HG03575 (cell line): ENCODE measurements around the gene CACNA2D4.

Experiments
- ATAC-seq: cut with Tn5 transposase; IDR thresholded peaks from one replicate; pipeline ENCODE4 v1.9.1; 2021; ENCODE audit not compliant: unreplicated experiment, insufficient number of reproducible peaks, low FRiP score; ENCODE audit errors: extremely low read depth

Gene CACNA2D4

DNA sequence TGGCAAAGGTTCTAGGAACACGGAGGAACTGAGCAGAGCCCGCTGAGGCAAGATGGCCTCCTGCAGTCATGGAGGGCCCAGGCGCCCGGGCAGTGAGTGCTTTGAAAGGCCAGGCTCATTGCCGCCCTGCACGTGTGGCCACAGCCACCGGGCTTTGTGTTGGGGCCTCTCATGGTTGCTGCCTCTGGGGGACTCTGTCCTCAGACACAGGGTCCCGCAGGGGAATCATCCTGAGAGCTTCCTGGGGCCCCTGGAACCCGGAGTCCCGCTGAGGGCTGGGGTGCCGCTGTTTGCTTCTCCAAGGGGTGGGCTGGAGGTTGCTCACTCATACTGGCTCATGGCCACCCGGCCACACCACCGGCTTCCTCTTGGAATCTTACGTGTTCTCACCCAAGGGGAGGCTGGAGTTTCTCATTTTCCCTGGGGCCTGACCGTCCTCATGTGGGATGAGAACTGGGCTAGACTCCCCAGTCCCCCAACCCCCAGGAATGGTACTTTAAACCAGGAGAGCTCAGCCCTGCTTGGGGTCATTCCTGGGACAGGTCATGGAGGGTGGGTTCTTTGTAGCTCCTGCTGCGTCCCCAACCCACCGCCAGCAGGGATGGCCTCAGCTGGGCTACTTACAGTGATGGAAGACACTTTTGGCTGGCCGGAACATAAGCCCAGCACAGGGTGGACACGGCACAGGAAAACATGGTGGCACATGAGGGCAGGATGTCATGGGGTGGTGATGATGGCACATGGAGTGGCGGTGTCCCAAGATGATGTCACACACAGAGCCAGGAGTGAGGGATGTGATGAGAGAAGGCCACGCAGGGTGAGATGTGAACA lies 119.2 kb downstream of the CACNA2D4 start:
- ATAC-seq: no peak

DNA sequence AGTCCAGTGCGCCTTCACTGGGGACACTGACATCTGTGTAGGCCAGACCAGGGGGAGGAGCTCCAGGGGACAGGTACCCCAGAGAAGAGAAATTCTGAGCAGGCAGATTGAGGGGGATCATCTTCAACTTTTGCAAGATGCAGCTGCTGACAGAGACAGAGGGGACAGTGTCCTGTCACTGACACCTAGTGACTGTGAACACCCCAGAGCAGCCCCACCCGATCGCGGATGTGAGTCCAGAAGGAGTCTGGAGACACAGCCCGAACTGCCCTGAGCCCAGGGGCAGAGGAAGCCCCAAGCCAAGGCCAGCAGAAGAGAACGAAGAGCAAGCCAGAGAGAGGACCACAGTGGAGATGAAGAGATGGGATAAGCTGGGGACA lies 119.8 kb downstream of the CACNA2D4 start:
- ATAC-seq: no peak

DNA sequence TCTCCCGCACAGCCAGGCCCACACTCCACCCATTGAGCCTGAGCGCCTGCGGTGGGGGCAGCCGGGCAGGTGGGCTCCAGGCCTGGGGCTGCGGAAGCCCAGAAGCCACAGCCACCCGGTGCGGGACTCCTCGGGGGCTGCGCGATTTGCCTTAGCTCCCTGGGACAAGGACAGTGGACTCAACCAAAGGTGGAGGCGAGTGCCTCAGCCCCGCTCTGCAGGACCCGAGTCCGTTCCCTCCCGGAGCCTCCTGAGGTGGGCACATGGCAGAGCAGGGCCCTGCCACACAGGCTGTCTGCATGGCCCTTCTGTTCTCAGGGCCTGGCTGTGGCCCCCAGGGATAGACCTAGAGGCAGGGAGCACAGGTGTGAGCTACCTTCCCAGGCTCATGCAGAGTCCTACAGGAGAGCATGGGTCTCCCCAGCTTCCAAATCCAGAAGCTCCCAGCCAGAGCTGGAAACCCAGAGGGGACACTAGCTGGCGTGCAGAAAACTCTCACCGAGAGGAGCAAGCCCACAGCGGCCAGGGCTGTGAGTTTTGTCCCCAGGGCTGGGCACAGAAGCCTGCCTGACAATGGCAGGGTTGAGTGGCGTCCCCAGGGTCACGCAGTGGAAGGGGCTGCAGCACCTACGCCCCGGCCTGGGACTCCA lies 120.3 kb downstream of the CACNA2D4 start:
- ATAC-seq: no peak

DNA sequence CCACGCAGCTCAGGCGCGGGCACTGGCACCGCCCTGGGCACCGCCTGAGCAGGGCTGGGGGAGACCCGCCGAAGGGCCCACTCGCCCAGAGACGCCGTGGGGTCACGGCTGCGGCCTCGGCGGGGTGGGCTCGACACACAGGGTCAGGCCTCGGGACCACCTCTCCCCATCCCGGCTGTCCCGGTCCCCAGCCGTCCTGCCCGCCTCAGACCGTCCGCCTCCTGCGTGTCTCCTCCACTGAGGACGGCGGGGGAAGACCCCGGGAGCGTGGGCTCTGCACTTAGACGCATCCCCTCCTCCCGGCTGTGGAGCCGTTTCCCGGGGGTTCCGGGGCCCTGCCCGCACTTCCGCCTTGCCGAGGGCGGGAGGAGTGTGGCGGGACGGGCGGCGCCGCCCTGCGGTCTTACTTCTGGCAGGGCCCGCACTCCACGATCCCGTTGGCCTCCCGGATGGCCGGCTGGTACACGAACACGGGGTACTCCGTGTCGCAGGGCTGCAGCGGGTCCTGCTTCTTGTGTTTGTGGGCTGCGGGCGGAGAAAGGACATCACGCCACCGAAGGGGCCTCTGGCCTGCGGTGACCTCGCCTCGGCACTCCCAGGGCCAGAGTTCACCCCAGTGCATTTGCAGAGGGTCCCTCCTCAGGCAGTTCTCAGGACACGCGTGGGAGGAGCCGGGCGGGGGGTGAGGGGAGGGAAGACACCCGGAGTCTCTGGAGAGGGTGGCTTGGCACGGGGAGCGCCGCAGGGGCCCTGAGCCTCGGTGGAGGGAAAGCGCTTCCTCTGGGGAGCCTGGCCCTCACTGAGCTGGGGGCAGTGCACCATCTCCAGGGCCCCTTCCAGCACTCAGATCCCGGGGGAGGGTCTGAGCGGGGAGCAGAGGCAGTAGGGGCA lies 121.2 kb downstream of the CACNA2D4 start:
- ATAC-seq: no peak

DNA sequence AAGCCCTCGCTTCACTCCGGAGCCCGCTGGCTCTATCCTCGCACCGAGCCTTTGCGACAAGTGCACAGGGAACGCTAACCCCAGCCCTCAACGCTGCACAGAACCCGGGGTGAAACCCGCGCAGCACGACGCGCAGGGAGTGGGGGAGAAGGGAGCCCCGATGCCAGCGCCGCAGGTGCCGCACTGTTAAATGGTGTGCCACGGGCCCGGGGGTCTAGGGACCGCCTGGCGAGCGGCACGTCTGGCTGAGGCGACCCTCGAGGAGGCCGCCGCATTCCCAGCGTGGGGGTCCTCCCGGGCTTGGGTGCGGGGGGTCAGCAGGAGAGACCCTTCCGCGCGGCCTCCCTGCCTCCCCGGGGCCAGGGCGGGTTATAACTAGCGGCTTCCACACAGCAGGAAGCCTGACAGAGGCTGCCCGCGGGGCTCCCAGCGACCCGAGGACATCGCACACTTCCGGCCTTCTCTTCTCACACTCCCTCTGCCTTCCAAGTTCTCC lies 121.9 kb downstream of the CACNA2D4 start:
- ATAC-seq: no peak

DNA sequence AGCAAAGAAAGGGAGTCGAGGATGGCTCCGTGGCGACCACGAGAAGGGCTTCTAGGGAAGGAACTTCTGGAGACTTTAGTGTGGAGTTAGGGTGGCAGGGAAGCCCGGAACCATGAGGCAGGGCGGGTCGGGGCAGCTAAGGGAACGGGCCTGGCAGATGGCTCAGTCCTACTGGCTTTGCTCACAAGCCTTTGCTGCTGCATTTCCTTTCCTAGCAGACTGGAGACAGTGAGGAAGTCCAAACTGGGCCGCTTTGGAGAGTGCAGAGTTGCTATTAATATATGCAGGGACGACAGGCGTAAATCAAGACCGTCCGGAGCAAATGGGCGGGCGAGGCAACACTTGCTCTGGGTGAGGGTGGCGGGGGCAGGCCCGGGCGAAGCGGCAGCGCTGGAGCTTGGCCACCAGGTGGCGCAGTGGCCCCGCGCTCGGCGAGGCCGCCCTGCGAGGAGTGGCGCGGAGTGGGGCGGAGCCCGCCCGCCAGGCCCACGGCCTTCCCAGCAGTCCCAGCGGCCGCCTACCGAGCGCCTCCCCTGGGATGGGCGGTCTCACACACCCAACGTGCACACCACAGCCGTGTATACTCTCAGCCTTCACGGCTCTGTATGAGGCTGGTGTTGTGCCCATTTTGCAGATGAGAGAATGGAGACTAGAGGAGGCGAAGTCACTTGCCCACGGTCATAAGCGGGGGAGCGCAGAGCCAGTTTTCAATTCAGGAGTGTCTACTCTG lies 122.5 kb downstream of the CACNA2D4 start:
- ATAC-seq: no peak

DNA sequence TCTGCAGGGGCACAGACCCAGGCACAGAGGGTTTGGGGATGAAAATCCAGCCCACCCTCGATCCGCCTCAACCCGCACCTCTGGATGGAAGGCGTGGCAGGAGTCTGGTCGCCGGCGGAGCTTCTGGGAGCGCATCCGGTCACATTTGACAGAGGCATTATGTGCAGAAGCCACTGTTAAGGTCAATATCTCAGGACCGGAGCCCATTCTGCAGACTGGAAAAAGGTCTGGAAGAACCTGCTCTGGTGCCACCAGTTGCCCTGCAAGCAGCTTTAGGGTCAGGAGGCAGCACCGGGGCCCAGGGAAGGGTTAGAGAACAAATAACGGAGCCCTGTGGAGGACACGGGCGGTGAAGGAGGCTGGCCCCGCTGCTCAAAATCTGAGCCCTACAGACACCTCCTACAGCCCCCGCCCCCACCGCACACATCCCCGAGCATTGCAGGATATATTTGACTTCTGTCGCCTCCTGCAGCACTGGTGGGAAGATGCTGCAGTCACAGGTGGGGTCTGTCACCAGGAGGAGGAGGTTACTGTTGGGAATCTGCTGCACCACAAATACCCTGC lies 123.1 kb downstream of the CACNA2D4 start:
- ATAC-seq: no peak

DNA sequence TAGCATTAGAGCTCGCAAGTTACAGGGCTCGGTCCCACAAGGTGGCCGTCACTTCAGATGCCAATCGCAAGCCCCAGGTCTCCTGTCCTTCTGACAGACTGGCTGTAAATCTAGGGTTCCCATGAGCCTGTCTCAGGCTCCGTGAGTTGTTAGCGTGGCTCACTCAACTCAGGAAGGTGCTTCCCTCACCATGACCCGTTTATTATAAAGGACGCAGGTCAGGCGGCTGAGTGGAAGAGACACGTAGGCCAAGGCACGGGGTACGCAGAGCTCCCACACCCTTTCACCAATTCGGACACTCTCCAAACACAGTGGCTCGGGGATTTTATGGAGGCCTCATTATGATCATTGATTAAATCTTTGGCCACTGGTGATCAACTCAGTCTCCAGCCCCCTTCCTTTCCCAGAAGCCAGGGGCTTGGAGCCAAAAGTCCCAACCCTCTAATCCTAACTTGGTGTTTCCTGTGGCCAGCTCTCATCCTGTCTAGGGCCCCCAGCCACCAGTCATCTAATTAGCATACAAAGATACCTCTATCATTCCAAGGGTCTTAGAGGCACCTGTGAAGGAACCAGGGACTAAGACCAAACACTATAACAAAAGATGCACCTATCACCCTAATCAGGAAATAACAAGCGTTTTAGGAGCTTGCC lies 123.9 kb downstream of the CACNA2D4 start:
- no peak for ATAC-seq

DNA sequence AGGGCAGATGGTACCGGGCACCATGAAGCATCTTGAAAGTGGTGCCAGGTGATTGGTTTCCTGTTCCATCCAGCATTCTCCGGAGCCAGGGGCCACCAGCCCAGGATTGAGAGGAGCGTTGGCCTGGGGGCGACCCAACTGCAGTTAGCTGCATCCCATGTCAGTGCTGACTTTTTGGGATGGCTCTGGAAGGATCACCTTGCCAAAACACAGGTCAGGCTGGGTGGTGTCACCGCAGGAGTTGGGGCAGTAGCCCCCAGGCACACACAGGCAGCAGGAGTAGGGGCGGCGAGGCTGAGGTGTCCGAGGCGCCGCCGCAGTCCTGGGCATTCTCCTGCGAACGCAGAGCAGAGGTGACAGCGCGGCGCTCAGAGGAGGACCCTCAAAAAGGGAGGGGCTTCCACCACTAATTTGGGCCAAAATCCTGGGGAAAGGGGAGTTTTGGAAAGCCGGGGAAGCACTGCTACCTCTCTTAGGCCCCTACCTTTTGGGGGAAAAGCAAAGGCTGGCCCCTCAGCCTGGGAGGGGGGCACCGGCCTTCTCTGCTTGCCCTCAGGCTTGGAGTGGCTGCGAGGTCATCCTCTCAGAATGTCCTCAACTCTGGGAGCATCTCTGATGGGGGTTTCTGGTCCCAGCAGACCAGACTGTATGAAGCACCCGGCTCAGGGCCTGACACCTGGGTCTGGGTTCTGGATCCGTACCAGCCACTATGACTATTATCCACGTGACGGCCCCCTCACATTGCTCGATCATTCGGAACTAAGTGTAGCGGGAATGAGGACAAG lies 124.8 kb downstream of the CACNA2D4 start:
- no peak for ATAC-seq

DNA sequence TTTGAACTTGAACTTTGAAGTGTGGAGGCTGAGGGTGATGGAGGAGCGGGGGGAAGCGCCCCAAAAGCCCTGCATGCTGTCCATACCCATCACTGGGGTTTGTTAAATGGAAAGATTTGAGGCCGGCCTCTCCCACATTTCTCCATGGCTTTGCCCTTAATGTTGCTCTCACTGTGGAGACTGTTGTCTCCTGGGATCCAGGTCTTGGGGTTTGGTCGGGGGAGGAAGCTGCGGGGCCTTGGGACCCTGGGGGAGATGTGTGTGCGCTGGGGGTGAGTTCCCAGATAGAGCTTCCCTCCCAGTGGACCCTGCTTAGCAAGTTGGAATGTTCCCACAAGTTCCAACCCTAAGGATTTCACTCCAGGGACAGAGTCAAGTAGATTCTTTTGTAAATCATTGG lies 126.0 kb downstream of the CACNA2D4 start:
- no peak for ATAC-seq

DNA sequence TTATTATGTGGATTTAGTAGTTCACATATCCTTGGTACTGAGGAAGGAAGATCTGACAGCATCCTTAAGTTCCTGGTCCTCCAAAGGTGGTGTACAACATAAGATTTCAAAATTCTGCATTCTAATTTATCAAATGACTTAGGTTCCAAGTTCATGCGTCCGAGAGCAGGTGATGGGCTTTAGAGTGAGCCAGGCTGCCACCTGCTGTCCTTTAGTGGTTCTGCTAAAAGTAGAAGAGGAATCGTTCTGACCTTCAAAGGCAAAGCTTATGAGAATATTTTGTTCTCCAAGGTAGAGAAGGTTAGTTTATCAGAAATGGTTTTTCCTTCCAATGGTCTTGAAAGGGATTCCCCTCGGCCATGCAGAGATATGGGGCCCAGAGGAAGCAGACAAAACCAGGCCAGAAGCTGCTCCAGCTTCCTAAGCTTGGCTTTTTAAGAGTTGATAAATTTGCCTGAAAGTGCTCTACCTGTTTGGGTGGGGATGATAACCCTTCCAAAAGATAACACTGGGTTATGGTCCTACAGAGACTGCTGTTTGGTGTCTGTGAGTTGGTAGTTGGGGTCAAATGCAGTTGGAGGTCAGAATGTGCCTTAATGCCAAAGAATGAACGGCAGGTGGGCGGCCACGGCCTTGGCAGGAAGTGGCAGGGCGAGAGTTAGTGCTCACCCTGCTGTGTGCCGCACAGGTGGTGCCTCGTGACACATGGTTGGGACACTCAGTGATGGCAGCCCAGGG lies 127.2 kb downstream of the CACNA2D4 start:
- no peak for ATAC-seq

DNA sequence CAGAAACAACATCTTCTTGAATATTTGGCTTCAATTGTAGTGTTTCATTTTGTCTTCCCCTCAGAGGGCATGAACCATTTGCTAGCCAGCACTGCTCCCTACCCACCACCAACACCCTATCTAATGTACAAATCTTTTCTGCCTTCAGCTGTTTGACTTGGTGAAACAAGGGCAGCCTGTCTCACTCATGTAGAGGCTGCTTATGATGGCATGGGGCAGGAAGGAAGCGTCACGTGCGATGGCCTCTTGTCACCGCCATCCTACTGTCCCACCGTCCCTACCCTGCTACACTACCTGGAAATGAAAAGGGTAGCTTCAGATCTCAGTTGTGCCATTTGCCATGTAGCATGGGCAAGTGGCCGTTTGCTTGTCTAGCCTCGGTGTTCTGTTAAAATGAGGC lies 128.0 kb downstream of the CACNA2D4 start:
- ATAC-seq: no peak

DNA sequence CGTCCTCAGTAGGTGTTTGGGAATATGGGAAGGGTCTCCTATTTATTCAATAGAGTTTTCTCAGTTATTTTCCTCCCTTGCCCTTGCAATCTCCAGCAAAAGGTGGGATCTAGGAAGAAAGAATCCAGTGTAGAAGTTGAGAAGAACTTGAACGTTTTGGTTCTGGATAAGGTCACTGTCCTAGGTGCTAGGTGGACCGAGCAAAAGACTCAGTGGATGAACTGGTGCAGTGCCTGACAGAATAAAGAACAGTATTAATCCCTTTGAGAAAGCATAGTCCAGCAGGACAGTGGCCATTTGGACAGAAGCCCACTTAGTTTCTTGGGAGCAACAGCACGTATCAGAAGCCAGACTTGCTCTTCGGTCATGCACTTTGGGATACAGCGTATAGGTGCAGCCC lies 130.7 kb downstream of the CACNA2D4 start:
- no peak for ATAC-seq

DNA sequence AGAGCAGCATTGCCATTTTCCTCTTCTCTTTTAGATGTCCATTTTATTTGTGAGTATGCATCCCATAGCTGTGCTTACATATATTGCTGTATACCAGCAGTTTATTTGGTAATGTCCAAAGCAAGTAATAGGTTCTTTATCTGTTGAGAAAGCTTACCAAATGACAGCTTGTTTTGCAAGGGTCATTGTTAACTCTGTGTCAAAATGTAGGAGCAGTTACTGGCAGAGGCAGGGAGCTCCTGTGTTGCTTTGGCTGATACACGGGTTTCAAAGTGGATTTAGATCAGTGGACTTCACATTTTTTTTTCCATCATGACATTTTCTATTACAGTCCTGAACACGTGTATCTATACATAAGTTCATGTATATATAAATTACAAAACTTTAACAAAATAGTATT lies 136.2 kb downstream of the CACNA2D4 start:
- no peak for ATAC-seq

DNA sequence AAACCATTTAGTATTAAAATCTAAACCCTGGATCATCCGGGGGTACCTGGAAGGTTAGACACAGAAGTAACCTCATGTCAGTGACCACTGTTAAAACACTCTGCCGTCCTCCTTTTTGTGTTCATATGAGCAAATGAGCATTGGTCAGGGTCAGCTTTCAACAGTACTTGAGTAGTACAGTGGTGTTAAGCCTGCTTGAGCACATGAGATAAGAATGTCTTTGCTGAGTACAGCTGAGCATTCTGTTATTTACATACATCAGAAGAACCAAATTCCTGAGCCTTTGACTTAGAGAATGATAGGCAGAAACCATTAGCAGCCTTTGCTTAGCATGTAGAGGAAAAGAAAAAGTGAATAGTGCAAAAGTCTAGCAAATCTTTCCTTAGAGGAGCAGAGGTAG lies 136.7 kb downstream of the CACNA2D4 start:
- ATAC-seq: no peak

DNA sequence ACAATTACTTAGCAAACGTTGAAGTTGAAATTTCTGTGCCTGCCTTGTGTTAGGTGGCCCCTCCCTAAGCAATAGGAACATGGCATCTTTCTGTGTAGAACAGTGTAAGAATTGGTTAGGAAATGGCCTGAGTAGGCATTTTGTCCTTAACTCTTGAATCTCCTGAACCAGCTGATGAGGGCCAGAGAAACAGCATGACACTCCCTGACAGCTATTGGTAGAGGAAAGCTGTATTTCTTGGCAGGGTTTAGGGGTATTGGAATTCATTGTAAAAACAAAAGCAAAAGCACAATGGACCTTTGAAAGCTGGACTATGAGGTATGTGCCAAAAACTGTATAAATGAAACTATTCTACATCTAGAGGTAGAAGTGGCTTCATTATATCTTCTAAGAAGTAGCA lies 138.7 kb downstream of the CACNA2D4 start:
- ATAC-seq: no peak

DNA sequence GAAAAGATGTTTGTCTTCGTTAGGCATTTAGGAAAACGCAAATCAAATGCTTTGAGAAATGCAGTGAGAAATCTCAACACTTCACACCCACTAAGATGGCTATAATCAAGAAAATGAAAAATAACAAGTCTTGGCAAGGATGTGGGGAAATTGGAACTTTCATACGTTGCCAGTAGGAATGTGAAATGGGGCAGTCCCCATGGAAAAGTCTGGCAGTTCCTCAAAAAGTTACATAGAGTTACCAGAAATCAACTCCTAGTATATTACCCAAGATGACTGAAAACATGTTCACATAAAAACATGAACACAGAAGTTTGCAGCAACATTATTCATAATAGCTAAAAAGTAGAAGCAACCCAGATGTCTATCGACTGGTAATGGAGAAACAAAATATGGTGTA lies 139.5 kb downstream of the CACNA2D4 start:
- ATAC-seq: no peak
